DND-41 (cell line): ENCODE measurements around the gene C11orf21.

Source experiments
- ATAC-seq: fragments of 200-7000 bp; cut with Tn5 transposase; 3 replicates; pipeline ENCODE4 v1.9.1; 2021; ENCODE audit warnings: low read depth; ENCODE audit not compliant: insufficient read depth
- DNase-seq: peaks from one replicate; pipeline ENCODE4 v3.0.0-alpha.2; 2020
- H2AFZ ChIP-seq: 2 replicates; pipeline ENCODE4 v1.6.0; 2012; ENCODE audit warnings: low read depth, low read length
- H3K27ac ChIP-seq: 2 replicates; pipeline ENCODE4 v1.5.1; 2012; ENCODE audit warnings: low read length, inconsistent platforms
- H3K27me3 ChIP-seq: fragments of 200-600 bp; sonication (generic); 2 replicates; pipeline ENCODE4 v1.6.0; 2012; ENCODE audit warnings: low read length, mild to moderate bottlenecking, inconsistent platforms; ENCODE audit not compliant: insufficient read depth, poor library complexity
- H3K36me3 ChIP-seq: 2 replicates; pipeline ENCODE4 v1.5.1; 2012; ENCODE audit warnings: low read length, inconsistent platforms; ENCODE audit not compliant: insufficient read depth
- H3K4me1 ChIP-seq: 2 replicates; pipeline ENCODE4 v1.5.1; 2012; ENCODE audit warnings: mild to moderate bottlenecking, low read length; ENCODE audit not compliant: insufficient read depth
- H3K4me2 ChIP-seq: 2 replicates; pipeline ENCODE4 v1.6.0; 2012; ENCODE audit warnings: mild to moderate bottlenecking, moderate library complexity, low read length, inconsistent platforms; ENCODE audit not compliant: insufficient read depth
- H3K4me3 ChIP-seq, 2 experiments: fragments of 200-600 bp in 1 of 2; shearing (Covaris generic) in 1 of 2; 2 replicates each; pipeline ENCODE4 v1.5.1; 2012 to 2016; ENCODE audit warnings: inconsistent platforms in 2 of 2, low read length in 2 of 2, mild to moderate bottlenecking in 2 of 2, low read depth in 1 of 2, moderate library complexity in 1 of 2
- H3K79me2 ChIP-seq: 2 replicates; pipeline ENCODE4 v1.6.0; 2012; ENCODE audit warnings: low read length, inconsistent platforms; ENCODE audit not compliant: insufficient read depth
- H3K9ac ChIP-seq: 2 replicates; pipeline ENCODE4 v1.6.0; 2012; ENCODE audit warnings: low read depth, mild to moderate bottlenecking, inconsistent platforms, low read length, moderate library complexity
- H3K9me3 ChIP-seq: 2 replicates; pipeline ENCODE4 v1.5.1; 2012; ENCODE audit warnings: low read length, moderate library complexity, mild to moderate bottlenecking, inconsistent platforms; ENCODE audit not compliant: insufficient read depth, severe bottlenecking
- H4K20me1 ChIP-seq: 2 replicates; pipeline ENCODE4 v1.6.0; 2012; ENCODE audit warnings: low read length; ENCODE audit not compliant: insufficient read depth
- EZH2 ChIP-seq: IDR thresholded peaks from 3 replicates; pipeline ENCODE4 v1.6.1; 2012; ENCODE audit warnings: borderline replicate concordance, low read depth, mild to moderate bottlenecking, moderate library complexity, low read length, inconsistent platforms; ENCODE audit not compliant: severe bottlenecking
- TF ChIP-seq, protein P1 (sequence below): IDR thresholded peaks from 2 replicates; pipeline ENCODE4 v1.5.1; 2012; ENCODE audit warnings: borderline replicate concordance, low read length, moderate library complexity, mild to moderate bottlenecking; ENCODE audit not compliant: poor library complexity, severe bottlenecking; ENCODE audit errors: extremely low read depth

C11orf21 gene

GRCh38 chr11:2258501-2259465, 42.9 kb downstream of the C11orf21 start:
- H3K36me3 ChIP-seq: no peaks in the 10 kb centered on the region
- no peaks in the 10 kb centered on the region for H3K9me3 ChIP-seq
- no peak overlapping the region for H3K4me3 ChIP-seq
- no peak for DNase-seq
- peaks cover 10% of the 10 kb centered on the region for H3K4me1 ChIP-seq
- no peak overlapping the region for H3K27ac ChIP-seq
- H2AFZ ChIP-seq: no peak overlapping the region
- no peaks in the 10 kb centered on the region for H4K20me1 ChIP-seq
- no peak overlapping the region for H3K9ac ChIP-seq
- no peaks in the 10 kb centered on the region for H3K27me3 ChIP-seq
- H3K4me2 ChIP-seq: no peak overlapping the region
- H3K79me2 ChIP-seq: no peaks in the 10 kb centered on the region
- no peak for TF ChIP-seq EZH2
- TF ChIP-seq, protein P1, sequence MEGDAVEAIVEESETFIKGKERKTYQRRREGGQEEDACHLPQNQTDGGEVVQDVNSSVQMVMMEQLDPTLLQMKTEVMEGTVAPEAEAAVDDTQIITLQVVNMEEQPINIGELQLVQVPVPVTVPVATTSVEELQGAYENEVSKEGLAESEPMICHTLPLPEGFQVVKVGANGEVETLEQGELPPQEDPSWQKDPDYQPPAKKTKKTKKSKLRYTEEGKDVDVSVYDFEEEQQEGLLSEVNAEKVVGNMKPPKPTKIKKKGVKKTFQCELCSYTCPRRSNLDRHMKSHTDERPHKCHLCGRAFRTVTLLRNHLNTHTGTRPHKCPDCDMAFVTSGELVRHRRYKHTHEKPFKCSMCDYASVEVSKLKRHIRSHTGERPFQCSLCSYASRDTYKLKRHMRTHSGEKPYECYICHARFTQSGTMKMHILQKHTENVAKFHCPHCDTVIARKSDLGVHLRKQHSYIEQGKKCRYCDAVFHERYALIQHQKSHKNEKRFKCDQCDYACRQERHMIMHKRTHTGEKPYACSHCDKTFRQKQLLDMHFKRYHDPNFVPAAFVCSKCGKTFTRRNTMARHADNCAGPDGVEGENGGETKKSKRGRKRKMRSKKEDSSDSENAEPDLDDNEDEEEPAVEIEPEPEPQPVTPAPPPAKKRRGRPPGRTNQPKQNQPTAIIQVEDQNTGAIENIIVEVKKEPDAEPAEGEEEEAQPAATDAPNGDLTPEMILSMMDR: no peak
- no peak for ATAC-seq

DNA sequence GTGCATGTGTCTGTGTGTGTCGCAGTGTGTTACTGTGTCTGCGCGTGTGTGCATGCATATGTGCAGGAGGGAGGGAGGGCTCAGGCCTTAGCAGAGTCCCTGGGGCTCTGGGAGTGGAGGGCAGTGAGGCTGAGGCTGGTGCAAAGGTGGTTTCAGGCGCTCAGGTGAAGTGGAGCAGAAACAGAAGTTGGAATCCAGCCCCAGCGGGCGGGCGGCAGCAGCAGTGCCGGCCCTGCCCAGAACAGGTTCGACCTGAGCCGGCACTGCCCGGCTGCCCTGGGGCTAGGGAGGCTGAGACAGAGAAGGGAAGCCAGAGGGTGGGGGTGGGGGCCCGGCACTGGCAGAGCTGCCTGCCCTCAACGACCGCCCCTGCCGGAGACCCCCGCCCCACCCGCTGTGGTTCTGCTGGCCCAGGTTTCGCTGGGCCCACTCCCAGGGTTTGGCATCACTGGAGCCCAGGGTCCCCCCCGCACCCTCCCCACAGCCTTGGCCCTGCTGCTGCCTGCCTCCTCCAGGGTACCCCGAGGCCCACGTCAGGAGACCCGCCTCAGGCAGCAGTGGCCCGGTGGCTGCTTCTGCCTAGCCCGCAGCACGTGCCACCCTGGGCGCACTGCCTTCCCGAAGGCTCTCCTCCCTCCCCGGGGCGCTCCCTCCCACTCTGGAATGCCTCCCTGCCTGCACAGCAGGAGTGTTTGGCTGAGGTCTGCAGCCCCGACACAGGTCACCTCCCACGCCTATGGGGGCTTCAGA, 44.6 kb downstream of the C11orf21 start:
- Histone ChIP-seq H3K9ac (no peak overlapping the region), H2AFZ (no peak overlapping the region), H4K20me1 (no peaks in the 10 kb centered on the region), H3K4me3 (no peak overlapping the region), H3K9me3 (no peaks in the 10 kb centered on the region), H3K4me2 (no peak overlapping the region), H3K36me3 (no peaks in the 10 kb centered on the region), H3K27me3 (no peaks in the 10 kb centered on the region), H3K79me2 (no peaks in the 10 kb centered on the region), H3K4me1 (no peaks in the 10 kb centered on the region), H3K27ac (no peak overlapping the region)
- ATAC-seq (no peak), DNase-seq (no peak)
- TF ChIP-seq EZH2: no peak
- TF ChIP-seq, protein P1: no peak

DNA sequence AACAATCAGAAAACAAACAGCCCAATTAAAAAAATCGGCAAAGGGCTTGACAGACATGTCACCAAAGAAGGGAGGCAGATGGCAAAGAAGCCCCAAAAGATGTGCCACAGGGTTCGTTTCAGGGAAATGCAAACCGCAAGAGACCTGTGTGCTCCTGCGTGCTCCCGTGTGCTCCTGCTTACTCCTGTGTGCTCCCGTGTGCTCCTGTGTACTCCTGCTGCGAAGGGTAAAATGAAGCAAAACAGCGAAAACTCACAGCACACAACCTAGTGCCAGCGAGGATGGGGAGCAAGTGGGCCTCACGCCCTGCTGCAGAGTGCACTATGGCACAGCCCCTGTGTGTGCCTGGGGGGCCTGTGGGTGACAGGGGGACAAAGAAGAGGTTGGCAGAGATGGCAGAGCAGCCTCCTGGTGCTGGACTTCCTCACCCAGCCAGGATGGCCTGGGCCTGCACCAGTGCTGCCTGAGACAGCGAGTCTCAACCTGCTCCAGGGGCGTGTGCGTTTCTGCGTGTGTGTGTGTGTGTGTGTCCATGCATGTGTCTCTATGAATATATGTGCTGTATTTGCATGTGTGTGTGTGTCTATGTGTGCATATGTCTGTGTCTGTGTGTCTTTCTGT, 45.3 kb downstream of the C11orf21 start:
- Histone ChIP-seq H3K4me3 (no peak overlapping the region), H4K20me1 (no peaks in the 10 kb centered on the region), H3K27me3 (no peaks in the 10 kb centered on the region), H3K4me1 (no peaks in the 10 kb centered on the region), H3K27ac (no peak overlapping the region), H2AFZ (no peak overlapping the region), H3K4me2 (no peak overlapping the region), H3K36me3 (no peaks in the 10 kb centered on the region), H3K9me3 (no peaks in the 10 kb centered on the region), H3K79me2 (no peaks in the 10 kb centered on the region), H3K9ac (no peak overlapping the region)
- ATAC-seq: 0 out of 3 replicates have a peak, but pooled peaks have one; percentile 29
- DNase-seq: no peak
- no peak for TF ChIP-seq EZH2
- TF ChIP-seq, protein P1: no peak
